SKM-1 (cell line): Measurements from ENCODE around the gene P2RY1.
"Not testable (repeated sequence)": the region's sequence is repeated elsewhere in the genome, so short reads cannot be mapped to it uniquely, and the experiment has no call there.

ENCODE experiments used
- DNase-seq: peaks from one replicate; lab custom pipeline; 2025; ENCODE audit not compliant: unreplicated experiment; lab: John Stamatoyannopoulos, UW

P2RY1 gene

GRCh38 chr3:152836269-152836668 is 1.3 kb downstream of the P2RY1 start:
- DNase-seq: no peak

GRCh38 chr3:152839511-152839910 is 4.6 kb downstream of the P2RY1 start:
- no peak for DNase-seq

DNA sequence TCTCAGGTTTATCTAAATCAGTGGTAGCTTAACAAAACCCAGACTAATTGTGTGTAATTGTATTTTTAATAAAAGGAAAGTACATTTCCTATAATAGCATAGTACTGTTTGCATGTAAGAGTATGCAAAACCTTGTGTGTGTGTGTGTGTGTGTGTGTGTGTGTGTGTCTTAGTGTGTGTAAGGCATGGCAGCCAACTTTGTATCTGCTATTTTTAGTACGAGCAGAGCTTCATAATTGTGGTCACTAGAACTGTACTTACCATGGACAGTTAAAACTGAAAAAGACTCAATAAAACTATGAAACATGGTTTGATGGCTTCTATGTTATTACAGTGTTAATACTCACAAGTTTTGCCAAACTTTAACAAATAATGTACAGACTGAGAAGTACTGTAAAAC is 6.2 kb downstream of the P2RY1 start:
- no peak for DNase-seq

DNA sequence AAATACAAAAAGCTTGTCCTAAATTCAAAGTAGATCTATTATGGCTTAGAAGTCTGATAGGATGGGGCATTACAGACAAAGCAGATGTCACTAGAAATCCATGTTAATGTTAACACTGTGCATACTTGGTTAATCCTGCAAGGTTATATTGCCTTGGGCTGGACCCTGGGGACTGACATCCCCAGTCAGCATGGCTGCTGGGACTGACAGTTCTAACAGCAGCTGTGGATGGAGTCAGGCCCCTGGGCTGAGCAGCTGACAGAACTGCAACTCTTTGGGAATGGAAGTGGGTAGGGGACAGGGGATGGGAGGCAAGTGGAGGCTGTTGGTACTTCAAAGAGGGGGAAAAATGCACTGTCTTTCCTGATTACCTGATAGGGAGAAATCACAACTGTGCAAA is 7.5 kb downstream of the P2RY1 start:
- DNase-seq: no peak

DNA sequence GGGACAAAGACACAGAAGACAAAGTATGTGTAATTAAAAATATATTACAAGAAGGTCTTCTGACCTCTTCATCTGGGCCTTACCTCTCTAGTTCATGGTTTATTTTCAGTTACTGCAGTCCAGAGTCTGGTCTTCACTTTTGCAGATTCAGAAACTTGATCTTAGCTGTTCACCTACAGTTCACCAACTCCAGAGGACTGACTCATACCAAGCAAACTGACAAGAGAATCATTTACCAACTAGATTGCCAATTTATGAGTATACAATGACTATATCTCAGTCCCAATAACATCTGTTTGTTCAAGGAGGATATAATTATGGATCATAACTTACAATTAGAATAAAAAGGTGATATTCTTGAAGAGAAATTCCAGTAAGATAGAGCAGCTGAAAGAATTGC is 9.0 kb downstream of the P2RY1 start:
- DNase-seq: no peak

- DNase-seq: not testable (repeated sequence)
Observed at GRCh38 chr3:152846572-152847202, 11.8 kb downstream of the P2RY1 start.

DNA sequence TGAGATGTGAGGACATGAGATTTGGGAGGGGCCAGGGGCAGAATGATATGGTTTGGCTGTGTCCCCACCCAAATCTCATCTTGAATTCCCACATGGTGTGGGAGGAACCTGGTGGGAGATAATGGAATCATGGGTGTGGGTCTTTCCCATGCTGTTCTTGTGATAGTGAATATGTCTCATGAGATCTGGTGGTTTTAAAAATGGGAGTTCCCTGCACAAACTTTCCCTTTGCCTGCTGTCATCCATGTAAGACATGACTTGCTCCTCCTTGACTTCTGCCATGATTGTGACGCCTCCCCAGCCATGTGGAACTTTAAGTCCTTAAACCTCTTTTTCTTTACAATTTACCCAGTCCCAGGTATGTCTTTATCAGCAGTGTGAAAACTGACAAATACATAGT is 12.7 kb downstream of the P2RY1 start:
- not testable (repeated sequence) for DNase-seq

- no peak for DNase-seq
Observed at GRCh38 chr3:152849996-152850578, 15.2 kb downstream of the P2RY1 start.

- DNase-seq: no peak
Observed at GRCh38 chr3:152853196-152853595, 18.3 kb downstream of the P2RY1 start.

DNA sequence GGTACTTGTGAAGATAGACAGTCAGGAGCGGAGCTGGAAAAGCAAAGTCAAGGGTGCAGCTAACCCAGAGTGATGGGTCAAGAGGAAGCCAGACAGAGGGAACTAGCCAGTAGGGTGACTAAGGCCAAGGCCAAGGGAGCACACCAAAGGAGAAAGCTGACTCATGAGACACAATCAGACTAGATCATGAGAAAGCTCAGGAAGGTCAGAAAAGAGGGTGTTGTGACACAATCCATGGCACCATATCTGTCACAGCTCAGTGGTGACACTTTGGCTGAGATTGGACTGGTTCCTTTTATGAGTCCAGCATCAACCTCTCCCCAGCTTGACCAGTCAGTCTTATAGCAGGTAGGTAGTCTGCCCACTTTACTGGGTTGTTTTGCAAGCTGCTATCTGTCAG is 22.2 kb downstream of the P2RY1 start:
- DNase-seq: peak; percentile 28

- DNase-seq: peak; percentile 11
Observed at GRCh38 chr3:152858170-152858800, 23.4 kb downstream of the P2RY1 start.

GRCh38 chr3:152860736-152861135 is 25.8 kb downstream of the P2RY1 start:
- DNase-seq: no peak

DNA sequence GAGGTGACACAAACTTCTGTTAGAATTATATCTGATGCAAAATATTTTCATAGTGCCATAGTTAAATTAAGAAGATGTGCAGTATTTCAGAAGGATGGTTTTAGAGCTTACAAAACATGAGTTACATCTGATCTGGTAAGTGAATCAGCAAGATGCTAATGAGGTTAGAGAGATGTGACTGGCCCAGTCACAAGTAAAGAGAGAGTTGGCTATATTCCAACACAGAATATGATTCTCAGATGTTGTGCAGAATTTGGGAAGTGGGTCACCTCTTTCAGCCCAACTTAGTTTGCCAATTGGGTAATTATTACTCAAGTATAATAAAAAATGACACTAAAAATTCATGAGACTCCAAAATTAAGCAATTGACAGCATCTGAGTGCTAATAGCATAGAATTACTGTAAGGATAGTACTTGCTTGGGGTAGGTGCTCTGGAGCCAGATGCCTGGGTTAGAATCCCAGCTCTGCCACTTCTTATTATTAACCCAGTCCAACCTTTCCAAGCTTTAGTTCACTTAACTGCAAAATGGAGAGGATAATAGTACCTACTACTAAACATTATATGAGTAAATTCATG is 30.8 kb downstream of the P2RY1 start:
- DNase-seq: no peak

GRCh38 chr3:152870027-152870426 is 35.1 kb downstream of the P2RY1 start:
- peak; percentile 11 for DNase-seq

- DNase-seq: not testable (repeated sequence)
Observed at GRCh38 chr3:152873314-152873713, 38.4 kb downstream of the P2RY1 start.

- DNase-seq: no peak
Observed at GRCh38 chr3:152874896-152875749, 40.2 kb downstream of the P2RY1 start.

- DNase-seq: no peak
Observed at GRCh38 chr3:152879130-152879789, 44.3 kb downstream of the P2RY1 start.

DNA sequence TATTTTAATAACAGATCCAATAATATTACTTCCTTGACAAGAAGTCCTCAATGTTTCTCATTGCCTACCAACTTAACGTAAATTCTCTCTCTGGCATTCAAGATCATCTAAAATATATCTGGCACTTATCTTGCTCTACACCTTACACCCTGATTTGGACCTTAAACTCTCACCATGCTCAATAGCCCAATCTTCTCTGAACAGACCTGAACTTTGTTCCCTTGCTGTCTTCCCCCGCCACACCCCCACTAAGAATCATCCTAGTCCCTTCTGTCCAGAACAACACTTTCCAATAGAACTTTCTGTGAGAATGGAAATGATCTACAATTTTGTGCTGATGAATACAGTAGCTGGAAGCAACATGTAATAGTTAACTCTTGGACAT is 44.9 kb downstream of the P2RY1 start:
- no peak for DNase-seq

- peak; percentile 59 for DNase-seq
Observed at GRCh38 chr3:152885076-152885475, 50.1 kb downstream of the P2RY1 start.
